ENCODE results near the gene RHBDF1. TPM values are rescaled to one million over a fixed set of nuclear protein-coding genes. Genes with fewer than 3 reads are reported as not detected.
"Not testable (repeated sequence)": the region's sequence is repeated elsewhere in the genome, so short reads cannot be mapped to it uniquely, and the experiment has no call there.

The RHBDF1 gene
- total and polyA plus RNA-seq, 2 donors (not counting 1 experiment from before 2014, with no cell fraction given) = 40.5 to 53.8 TPM

DNA sequence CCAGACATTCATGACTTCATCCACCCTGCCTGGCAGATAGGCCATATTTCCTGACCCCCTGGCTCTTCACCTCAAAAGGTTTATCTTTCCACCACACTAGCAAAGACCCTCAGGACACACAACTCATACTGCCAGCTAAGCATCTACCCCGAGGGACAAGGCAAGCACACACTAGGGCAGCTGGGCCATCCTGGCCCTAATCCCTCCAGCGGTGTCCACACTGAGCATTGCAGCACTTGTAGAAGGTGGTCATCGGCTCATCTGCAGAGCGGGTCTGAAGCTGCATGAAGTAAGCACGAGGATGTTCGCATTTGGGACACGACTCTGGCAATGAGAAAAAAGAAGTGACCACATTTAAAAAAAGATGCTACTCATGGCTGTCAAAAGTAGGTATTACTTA lies 25.2 kb downstream of the RHBDF1 start:
- no peaks in the 10 kb centered on the region for H3K4me1 ChIP-seq (ENCODE audit: control insufficient read depth, extremely low read depth, insufficient read depth, low read length)
- peaks cover 4% of the 10 kb centered on the region for H3K36me3 ChIP-seq (ENCODE audit: control insufficient read depth, insufficient read depth, low read length)
- H3K9me3 ChIP-seq (ENCODE audit: control insufficient read depth, insufficient read depth, low read depth, low read length) = no peaks in the 10 kb centered on the region
- no peaks in the 10 kb centered on the region for H4K20me1 ChIP-seq (ENCODE audit: control insufficient read depth, extremely low read depth, insufficient read depth, low read length)
- no peak for DNase-seq (ENCODE audit: low read depth in 2 of 2)
- no peaks in the 10 kb centered on the region for H3K27me3 ChIP-seq (ENCODE audit: control insufficient read depth, insufficient read depth, low read length)
- no peak overlapping the region for H3K9ac ChIP-seq (ENCODE audit: insufficient read depth, low read length)
- H3K79me2 ChIP-seq (ENCODE audit: control insufficient read depth, insufficient read depth, low read length) = peaks cover 5% of the 10 kb centered on the region
- H2AFZ ChIP-seq (ENCODE audit: low read length) = no peak overlapping the region
- no peak overlapping the region for H3K4me3 ChIP-seq (replicated peaks in 1 of 4; ENCODE audit: control extremely low read depth in 1 of 4, insufficient read depth in 1 of 4, low read depth in 3 of 4, low read length in 4 of 4)
- H3K4me2 ChIP-seq (ENCODE audit: extremely low read depth, insufficient read depth, low read length) = no peak overlapping the region
- no peak overlapping the region for H3K27ac ChIP-seq (ENCODE audit: insufficient read depth, low read length)
- TF ChIP-seq, protein P1, sequence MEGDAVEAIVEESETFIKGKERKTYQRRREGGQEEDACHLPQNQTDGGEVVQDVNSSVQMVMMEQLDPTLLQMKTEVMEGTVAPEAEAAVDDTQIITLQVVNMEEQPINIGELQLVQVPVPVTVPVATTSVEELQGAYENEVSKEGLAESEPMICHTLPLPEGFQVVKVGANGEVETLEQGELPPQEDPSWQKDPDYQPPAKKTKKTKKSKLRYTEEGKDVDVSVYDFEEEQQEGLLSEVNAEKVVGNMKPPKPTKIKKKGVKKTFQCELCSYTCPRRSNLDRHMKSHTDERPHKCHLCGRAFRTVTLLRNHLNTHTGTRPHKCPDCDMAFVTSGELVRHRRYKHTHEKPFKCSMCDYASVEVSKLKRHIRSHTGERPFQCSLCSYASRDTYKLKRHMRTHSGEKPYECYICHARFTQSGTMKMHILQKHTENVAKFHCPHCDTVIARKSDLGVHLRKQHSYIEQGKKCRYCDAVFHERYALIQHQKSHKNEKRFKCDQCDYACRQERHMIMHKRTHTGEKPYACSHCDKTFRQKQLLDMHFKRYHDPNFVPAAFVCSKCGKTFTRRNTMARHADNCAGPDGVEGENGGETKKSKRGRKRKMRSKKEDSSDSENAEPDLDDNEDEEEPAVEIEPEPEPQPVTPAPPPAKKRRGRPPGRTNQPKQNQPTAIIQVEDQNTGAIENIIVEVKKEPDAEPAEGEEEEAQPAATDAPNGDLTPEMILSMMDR (conservative IDR thresholded peaks at IDR 0.05 in 1 of 2, IDR thresholded peaks at IDR 0.05 in 1 of 2; ENCODE audit: low read depth in 1 of 2, low read length in 2 of 2) = no peak
- no peak for TF ChIP-seq EZH2 (IDR thresholded peaks at IDR 0.05; ENCODE audit: low read length, missing control alignments)

DNA sequence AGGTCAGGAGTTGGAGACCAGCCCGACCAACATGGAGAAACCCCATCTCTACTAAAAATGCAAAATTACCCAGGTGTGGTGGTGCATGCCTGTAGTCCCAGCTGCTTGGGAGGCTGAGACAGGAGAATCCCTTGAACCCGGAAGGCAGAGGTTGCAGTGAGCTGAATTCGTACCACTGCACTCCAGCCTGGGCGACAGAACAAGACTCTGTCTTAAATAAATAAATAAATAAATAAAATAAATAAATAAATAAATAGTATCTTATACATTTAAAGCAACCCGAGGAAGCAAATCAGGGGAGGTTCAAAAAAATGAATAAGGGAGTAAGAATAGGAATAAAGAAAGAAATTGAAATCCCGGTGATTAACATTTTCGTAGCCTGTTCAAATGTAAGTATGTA lies 25.9 kb downstream of the RHBDF1 start:
- not testable (repeated sequence) for H3K27me3 ChIP-seq (ENCODE audit: control insufficient read depth, insufficient read depth, low read length); H3K27ac ChIP-seq (ENCODE audit: insufficient read depth, low read length); H3K9ac ChIP-seq (ENCODE audit: insufficient read depth, low read length); H2AFZ ChIP-seq (ENCODE audit: low read length); H3K9me3 ChIP-seq (ENCODE audit: control insufficient read depth, insufficient read depth, low read depth, low read length); H3K79me2 ChIP-seq (ENCODE audit: control insufficient read depth, insufficient read depth, low read length); H3K4me1 ChIP-seq (ENCODE audit: control insufficient read depth, extremely low read depth, insufficient read depth, low read length); H3K4me2 ChIP-seq (ENCODE audit: extremely low read depth, insufficient read depth, low read length); H3K4me3 ChIP-seq (replicated peaks in 1 of 4; ENCODE audit: control extremely low read depth in 1 of 4, insufficient read depth in 1 of 4, low read depth in 3 of 4, low read length in 4 of 4); DNase-seq (ENCODE audit: low read depth in 2 of 2); H3K36me3 ChIP-seq (ENCODE audit: control insufficient read depth, insufficient read depth, low read length); H4K20me1 ChIP-seq (ENCODE audit: control insufficient read depth, extremely low read depth, insufficient read depth, low read length)

DNA sequence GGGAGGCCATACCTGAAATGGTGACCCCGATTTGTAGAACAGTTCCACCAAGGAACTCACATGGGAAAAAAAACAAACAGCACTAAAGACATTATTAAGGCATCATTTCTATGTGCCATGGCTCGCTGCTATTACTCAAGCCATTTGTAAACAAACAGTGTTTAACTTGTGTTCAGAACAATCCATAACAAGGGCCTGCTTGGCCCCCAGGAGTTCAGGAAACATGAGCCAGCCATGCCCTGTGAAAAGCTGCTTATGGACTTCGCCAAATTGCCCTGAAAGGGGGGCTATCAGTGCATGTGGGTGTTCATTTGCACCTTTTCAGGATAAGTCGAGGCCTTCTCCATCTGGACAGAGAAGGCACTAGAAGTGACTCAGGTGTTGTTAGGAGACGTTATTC lies 27.0 kb downstream of the RHBDF1 start:
- TF ChIP-seq EZH2 (IDR thresholded peaks at IDR 0.05; ENCODE audit: low read length, missing control alignments) = no peak
- TF ChIP-seq, protein P1 (conservative IDR thresholded peaks at IDR 0.05 in 1 of 2, IDR thresholded peaks at IDR 0.05 in 1 of 2; ENCODE audit: low read depth in 1 of 2, low read length in 2 of 2) = no peak
- no peaks in the 10 kb centered on the region for H3K79me2 ChIP-seq (ENCODE audit: control insufficient read depth, insufficient read depth, low read length)
- no peaks in the 10 kb centered on the region for H3K9me3 ChIP-seq (ENCODE audit: control insufficient read depth, insufficient read depth, low read depth, low read length)
- H3K27ac ChIP-seq (ENCODE audit: insufficient read depth, low read length) = no peak overlapping the region
- H3K9ac ChIP-seq (ENCODE audit: insufficient read depth, low read length) = no peak overlapping the region
- no peak overlapping the region for H2AFZ ChIP-seq (ENCODE audit: low read length)
- no peaks in the 10 kb centered on the region for H3K4me1 ChIP-seq (ENCODE audit: control insufficient read depth, extremely low read depth, insufficient read depth, low read length)
- H3K4me2 ChIP-seq (ENCODE audit: extremely low read depth, insufficient read depth, low read length) = no peak overlapping the region
- H3K36me3 ChIP-seq (ENCODE audit: control insufficient read depth, insufficient read depth, low read length) = peaks cover 6% of the 10 kb centered on the region
- H3K4me3 ChIP-seq (replicated peaks in 1 of 4; ENCODE audit: control extremely low read depth in 1 of 4, insufficient read depth in 1 of 4, low read depth in 3 of 4, low read length in 4 of 4) = no peak overlapping the region
- H4K20me1 ChIP-seq (ENCODE audit: control insufficient read depth, extremely low read depth, insufficient read depth, low read length) = no peaks in the 10 kb centered on the region
- DNase-seq (ENCODE audit: low read depth in 2 of 2) = no peak
- no peaks in the 10 kb centered on the region for H3K27me3 ChIP-seq (ENCODE audit: control insufficient read depth, insufficient read depth, low read length)

All from fibroblast of lung (primary cell).